Dedifferentiated amniotic fluid mesenchymal stem cell (primary cell): ENCODE data around the gene KDM6A.
"Not testable (repeated sequence)": the region's sequence is repeated elsewhere in the genome, so short reads cannot be mapped to it uniquely, and the experiment has no call there.

ENCODE experiments used
- DNase-seq: peaks from one replicate; pipeline ENCODE4 v3.0.0-alpha.2; 2016; ENCODE audit errors: extremely low spot score

KDM6A gene

GRCh38 chrX:44961817-44962607 is 89.0 kb downstream of the KDM6A start:
- DNase-seq, result no peak

GRCh38 chrX:44962944-44963343 is 90.0 kb downstream of the KDM6A start:
- no peak for DNase-seq

- DNase-seq, result no peak
These were observed 94.2 kb downstream of the KDM6A start for GRCh38 chrX:44967221-44967620.

GRCh38 chrX:44970709-44971108 is 97.7 kb downstream of the KDM6A start:
- DNase-seq, result no peak

- no peak for DNase-seq
These were observed 98.7 kb downstream of the KDM6A start for GRCh38 chrX:44971674-44972073.

- DNase-seq, result no peak
These were observed 99.1 kb downstream of the KDM6A start for GRCh38 chrX:44972132-44972531.

GRCh38 chrX:44973420-44973932 is 100.5 kb downstream of the KDM6A start:
- DNase-seq, result no peak

GRCh38 chrX:44974451-44974850 is 101.5 kb downstream of the KDM6A start:
- no peak for DNase-seq

GRCh38 chrX:44975666-44976263 is 102.8 kb downstream of the KDM6A start:
- DNase-seq, result no peak

GRCh38 chrX:44978976-44979375 is 106.0 kb downstream of the KDM6A start:
- no peak for DNase-seq

- no peak for DNase-seq
These were observed 107.4 kb downstream of the KDM6A start for GRCh38 chrX:44980403-44980802.

GRCh38 chrX:44980883-44981282 is 107.9 kb downstream of the KDM6A start:
- no peak for DNase-seq

GRCh38 chrX:44989995-44990770 is 117.2 kb downstream of the KDM6A start:
- DNase-seq, result peak; percentile 4

GRCh38 chrX:44992775-44993174 is 119.8 kb downstream of the KDM6A start:
- no peak for DNase-seq

- DNase-seq, result no peak
These were observed 123.3 kb downstream of the KDM6A start for GRCh38 chrX:44996277-44996676.

- no peak for DNase-seq
These were observed 124.4 kb downstream of the KDM6A start for GRCh38 chrX:44997282-44997812.

- no peak for DNase-seq
These were observed 124.9 kb downstream of the KDM6A start for GRCh38 chrX:44997888-44998287.

GRCh38 chrX:44999237-44999636 is 126.2 kb downstream of the KDM6A start:
- not testable (repeated sequence) for DNase-seq

- DNase-seq, result not testable (repeated sequence)
These were observed 126.9 kb downstream of the KDM6A start for GRCh38 chrX:44999872-45000271.

GRCh38 chrX:45001048-45001447 is 128.1 kb downstream of the KDM6A start:
- DNase-seq, result no peak

GRCh38 chrX:45003085-45003484 is 130.1 kb downstream of the KDM6A start:
- no peak for DNase-seq
